ENCODE data around the gene MOAP1. TPM values are rescaled to one million over a fixed set of nuclear protein-coding genes. Genes with fewer than 3 reads are reported as not detected.

The MOAP1 gene
- total RNA-seq, 2 donors from 2014 or later = 31.2 to 39.0 TPM

GRCh38 chr14:93228550-93228949 is 43.9 kb upstream of the MOAP1 start:
- no peaks in the 10 kb centered on the region for H3K9me3 ChIP-seq
- no peak overlapping the region for H3K27ac ChIP-seq
- H3K27me3 ChIP-seq (replicated peaks; ENCODE audit: insufficient read depth) = no peaks in the 10 kb centered on the region
- WGBS = 94% methylated on average over 8 of the region's 8 CpGs
- intact Hi-C loops (cut with DNase I) = no loop called here
- H3K36me3 ChIP-seq = peaks cover 0 to 7% of the 10 kb centered on the region in 2 donors
- TF ChIP-seq CTCF (IDR thresholded peaks at IDR 0.05) (no peak), POLR2A (IDR thresholded peaks at IDR 0.05) (no peak)
- H3K4me3 ChIP-seq = no peak overlapping the region
- no peak for DNase-seq (ENCODE audit: low spot score)
- no peaks in the 10 kb centered on the region for H3K4me1 ChIP-seq (replicated peaks)

GRCh38 chr14:93223565-93223964 is 38.9 kb upstream of the MOAP1 start:
- H3K36me3 ChIP-seq = peaks cover 0 to 7% of the 10 kb centered on the region in 2 donors
- H3K9me3 ChIP-seq = no peaks in the 10 kb centered on the region
- H3K27me3 ChIP-seq (replicated peaks; ENCODE audit: insufficient read depth) = no peaks in the 10 kb centered on the region
- intact Hi-C loops (cut with DNase I) = no loop called here
- TF ChIP-seq POLR2AphosphoS5 (IDR thresholded peaks at IDR 0.05) = no peak
- TF ChIP-seq POLR2A (IDR thresholded peaks at IDR 0.05) = no peak
- TF ChIP-seq CTCF (IDR thresholded peaks at IDR 0.05) = no peak
- H3K4me1 ChIP-seq (replicated peaks) = no peaks in the 10 kb centered on the region
- 95% methylated on average over 27 of the region's 27 CpGs for WGBS
- H3K4me3 ChIP-seq = no peak overlapping the region
- H3K27ac ChIP-seq = no peak overlapping the region
- DNase-seq (ENCODE audit: low spot score) = no peak

- no peak for DNase-seq (ENCODE audit: low spot score)
- no peaks in the 10 kb centered on the region for H3K4me1 ChIP-seq (replicated peaks)
- no peaks in the 10 kb centered on the region for H3K9me3 ChIP-seq
- intact Hi-C loops (cut with DNase I) = no loop called here
- no peak overlapping the region for H3K27ac ChIP-seq
- H3K36me3 ChIP-seq = no peaks in the 10 kb centered on the region
- no peaks in the 10 kb centered on the region for H3K27me3 ChIP-seq (replicated peaks; ENCODE audit: insufficient read depth)
- no peak overlapping the region for H3K4me3 ChIP-seq
- TF ChIP-seq POLR2A (IDR thresholded peaks at IDR 0.05) (no peak), POLR2AphosphoS5 (IDR thresholded peaks at IDR 0.05) (no peak), CTCF (IDR thresholded peaks at IDR 0.05) (no peak)
Measured at GRCh38 chr14:93220509-93220908, 35.8 kb upstream of the MOAP1 start.

- Histone ChIP-seq H3K27ac (no peak overlapping the region), H3K36me3 (no peaks in the 10 kb centered on the region), H3K4me3 (no peak overlapping the region), H3K27me3 (replicated peaks; ENCODE audit: insufficient read depth) (no peaks in the 10 kb centered on the region), H3K9me3 (no peaks in the 10 kb centered on the region), H3K4me1 (replicated peaks) (no peaks in the 10 kb centered on the region)
- no peak for TF ChIP-seq POLR2AphosphoS5 (IDR thresholded peaks at IDR 0.05)
- no peak for TF ChIP-seq POLR2A (IDR thresholded peaks at IDR 0.05)
- TF ChIP-seq CTCF (IDR thresholded peaks at IDR 0.05) = peak in 3 of 4 experiments; percentile 25 to 49 (median 46)
- 40% methylated on average over 3 of the region's 3 CpGs for WGBS
- peak; percentile 65 for DNase-seq (ENCODE audit: low spot score)
- intact Hi-C loops (cut with DNase I) = no loop called here
Measured at GRCh38 chr14:93219103-93219726, 34.5 kb upstream of the MOAP1 start.

- intact Hi-C loops (cut with DNase I) = no loop called here
- Histone ChIP-seq H3K4me3 (no peak overlapping the region), H3K36me3 (no peaks in the 10 kb centered on the region), H3K9me3 (no peaks in the 10 kb centered on the region), H3K27me3 (replicated peaks; ENCODE audit: insufficient read depth) (no peaks in the 10 kb centered on the region), H3K4me1 (replicated peaks) (no peaks in the 10 kb centered on the region), H3K27ac (no peak overlapping the region)
- TF ChIP-seq CTCF (IDR thresholded peaks at IDR 0.05) (no peak), POLR2A (IDR thresholded peaks at IDR 0.05) (no peak), POLR2AphosphoS5 (IDR thresholded peaks at IDR 0.05) (no peak)
- WGBS = 76% methylated on average over 2 of the region's 2 CpGs
- DNase-seq (ENCODE audit: low spot score) = no peak
Measured at GRCh38 chr14:93214598-93214997, 29.9 kb upstream of the MOAP1 start.
